Activated naive CD4-positive, alpha-beta T cell treated with Interleukin-2 at 50 U/mL for 16 hours (primary cell): ENCODE measurements around the gene RUVBL1.
A peak's percentile ranks its signal among the peaks of the same experiment; 100 is the strongest.

ENCODE experiments used
- DNase-seq: peaks from one replicate; pipeline ENCODE4 v3.0.0-alpha.2; 2020

RUVBL1 gene

DNA sequence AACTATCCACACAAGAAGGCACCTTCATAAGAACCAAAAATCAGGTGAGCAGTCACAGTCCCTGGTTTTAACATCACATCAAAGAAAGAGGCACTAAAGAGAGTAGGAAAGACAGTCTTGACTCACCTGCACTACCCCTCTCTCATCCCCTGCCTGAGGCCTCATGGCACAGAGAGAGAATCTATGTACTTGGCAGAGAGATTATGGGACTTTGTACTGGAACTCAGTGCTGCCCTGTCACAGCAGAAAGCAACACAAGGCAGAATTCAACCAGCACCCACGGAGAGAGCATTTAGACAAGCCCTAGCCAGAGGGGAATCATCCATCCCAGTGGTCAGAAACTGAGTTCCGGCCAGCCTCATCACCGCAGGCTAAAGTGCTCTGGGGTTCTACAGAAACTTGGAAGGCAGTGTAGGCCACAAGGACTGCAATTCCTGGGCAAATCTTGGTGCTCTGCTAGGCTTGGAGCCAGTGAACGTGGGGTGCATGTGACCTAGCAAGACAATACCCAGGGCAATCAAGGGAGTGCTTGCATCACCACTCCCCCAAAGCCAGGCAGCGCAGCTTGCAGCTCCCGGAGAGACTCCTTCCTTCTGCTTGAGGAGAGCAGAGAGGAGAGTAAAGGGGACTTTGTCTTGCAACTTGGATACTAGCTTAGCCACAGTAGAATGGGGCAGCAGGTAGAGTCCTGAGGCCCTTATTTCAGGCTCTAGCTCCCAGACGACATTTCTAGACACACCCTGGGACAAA is 8.5 kb upstream of the RUVBL1 start:
- no peak for DNase-seq

GRCh38 chr3:128128251-128128650 is 4.6 kb upstream of the RUVBL1 start:
- no peak for DNase-seq

GRCh38 chr3:128127236-128127635 is 3.6 kb upstream of the RUVBL1 start:
- no peak for DNase-seq

- DNase-seq, result no peak
These were observed 465 bp downstream of the RUVBL1 start for GRCh38 chr3:128123156-128123537.

DNA sequence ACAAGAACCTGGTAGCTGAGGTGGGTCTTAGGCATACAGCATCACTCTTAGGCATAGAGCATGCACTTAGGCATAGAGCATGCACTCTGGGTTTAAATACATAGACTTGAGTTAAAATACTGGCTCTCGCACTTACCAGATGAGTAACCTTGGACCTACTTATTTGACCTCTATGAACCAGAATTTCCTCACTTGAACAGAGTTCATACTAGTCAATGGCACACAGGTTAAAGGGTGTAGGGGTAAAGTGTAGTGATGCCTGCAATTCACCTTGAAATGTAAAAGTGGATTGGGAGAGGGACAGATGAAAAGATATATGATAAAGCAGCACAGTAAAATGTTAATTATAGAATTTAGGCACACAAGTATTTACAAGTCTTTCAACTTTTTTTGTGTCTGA is 1.6 kb downstream of the RUVBL1 start:
- DNase-seq, result no peak

DNA sequence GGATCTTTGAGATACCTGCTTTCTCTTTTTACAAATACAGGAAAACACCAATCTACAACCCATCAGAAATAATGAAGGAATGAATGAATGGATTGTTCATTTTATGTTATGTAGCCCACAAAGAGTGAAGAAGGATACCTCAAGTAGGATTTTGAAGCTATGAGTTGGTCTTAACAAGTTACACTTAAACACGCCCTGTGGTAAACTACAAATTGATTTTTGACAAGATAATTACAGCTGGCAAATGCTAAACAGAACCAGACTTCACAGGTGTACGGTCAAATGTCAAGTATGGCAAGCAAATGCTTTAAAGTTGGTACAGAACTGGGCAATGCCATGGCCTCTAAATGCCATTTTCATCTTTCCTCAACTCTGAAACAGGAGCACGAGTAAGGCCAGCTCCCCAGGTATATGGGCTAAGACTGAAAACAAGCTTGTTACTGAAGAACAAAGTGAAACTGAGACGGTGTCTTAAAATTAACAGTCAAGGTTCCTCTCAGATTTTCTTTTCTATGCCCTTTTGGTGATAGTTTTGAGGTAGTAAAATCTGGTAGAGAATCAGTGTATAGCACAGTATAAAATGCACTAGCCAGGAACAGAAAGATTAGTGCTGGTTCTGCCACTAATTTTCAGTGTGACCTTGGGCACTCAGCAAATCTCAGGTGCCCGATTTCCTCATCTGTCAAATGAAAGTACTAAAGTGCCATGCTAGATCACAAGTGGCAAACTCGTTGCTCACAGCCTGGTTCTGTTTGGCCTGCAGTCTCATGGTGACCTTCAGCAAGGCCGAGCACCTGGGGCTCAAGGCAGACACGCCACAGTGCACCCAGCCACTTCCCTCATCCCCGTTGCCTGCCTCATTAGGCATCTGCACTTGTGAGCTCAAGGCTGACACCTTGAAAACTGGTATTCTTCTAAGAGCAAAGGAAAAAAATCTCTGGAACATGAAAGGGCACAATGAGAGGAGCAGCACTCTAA is 9.5 kb downstream of the RUVBL1 start:
- no peak for DNase-seq

- peak; percentile 53 for DNase-seq
These were observed 11.1 kb downstream of the RUVBL1 start for GRCh38 chr3:128112357-128112968.

DNA sequence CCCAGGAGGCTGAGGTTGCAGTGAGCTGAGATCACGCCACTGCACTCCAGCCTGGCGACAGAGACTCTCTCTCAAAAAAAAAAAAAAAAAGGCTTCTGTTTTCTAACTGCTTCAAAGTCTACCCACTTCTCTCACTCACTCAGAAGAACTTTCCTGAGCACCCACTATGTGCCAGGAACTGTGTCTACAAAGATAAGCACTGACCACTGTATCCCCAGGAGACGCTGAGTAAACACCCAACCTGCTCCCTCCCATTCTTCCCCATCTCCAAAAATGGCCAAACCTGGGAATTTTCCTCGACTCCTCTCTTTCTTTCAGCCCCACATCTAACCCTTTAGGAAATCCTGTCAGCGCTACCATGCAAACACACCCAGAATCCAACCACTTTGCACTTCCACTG is 12.5 kb downstream of the RUVBL1 start:
- no peak for DNase-seq

DNA sequence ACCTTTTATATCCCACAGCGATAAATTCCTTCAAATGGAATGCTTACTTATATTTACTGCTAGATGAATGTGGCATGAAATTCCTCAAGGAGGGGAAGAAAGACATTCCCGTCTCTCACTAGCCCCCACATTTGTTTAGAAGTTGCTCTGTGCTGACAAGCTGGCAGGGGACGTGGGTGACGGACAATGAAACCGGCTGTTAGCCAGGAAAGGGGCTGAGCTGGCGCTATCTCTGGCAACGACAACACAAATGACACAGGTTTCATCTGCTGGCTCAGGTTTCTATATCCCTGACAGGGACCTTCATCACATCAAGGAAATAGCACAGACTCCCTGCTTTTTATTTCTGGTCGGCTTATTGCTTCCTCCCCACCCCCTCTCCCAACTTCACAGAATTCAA is 15.8 kb downstream of the RUVBL1 start:
- no peak for DNase-seq

- DNase-seq, result no peak
These were observed 20.4 kb downstream of the RUVBL1 start for GRCh38 chr3:128103136-128103676.

DNA sequence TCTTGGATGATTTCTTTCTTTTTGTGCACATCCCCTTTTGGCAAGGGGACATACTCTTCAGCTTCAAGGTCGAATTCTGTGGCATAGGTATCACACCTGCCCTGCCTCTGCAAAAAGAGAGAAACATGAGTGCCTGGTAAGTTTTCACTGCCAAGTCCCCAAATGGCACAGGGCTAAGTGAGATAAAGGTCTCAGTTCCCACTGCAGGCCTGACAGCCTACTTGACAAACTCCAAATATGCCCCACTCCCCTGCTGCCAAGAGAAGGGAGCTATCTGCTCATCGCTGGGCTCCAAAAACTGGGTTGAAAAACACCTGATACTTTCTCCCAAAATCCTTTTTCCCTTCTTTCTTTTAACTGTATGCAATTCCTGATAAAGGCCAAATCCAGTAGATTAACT is 23.0 kb downstream of the RUVBL1 start:
- DNase-seq, result no peak

DNA sequence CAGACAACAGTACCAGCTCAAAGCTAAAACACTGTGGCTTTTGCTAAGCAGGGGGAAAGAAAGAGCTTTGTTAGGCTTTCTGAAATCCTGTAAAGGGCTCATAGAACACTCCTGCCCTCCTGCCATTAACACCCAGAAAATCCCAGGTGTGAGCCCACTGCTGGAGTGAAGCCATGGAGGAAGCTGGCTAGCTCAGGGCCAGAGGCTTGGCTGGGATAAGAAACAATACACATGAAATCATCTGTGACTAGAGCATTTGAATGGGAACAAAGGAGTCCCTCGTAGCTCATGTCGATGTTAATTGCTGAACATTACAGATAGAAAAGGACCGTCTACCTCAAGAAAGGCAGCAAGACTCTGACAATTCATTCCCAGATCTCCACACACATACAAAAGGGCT is 23.5 kb downstream of the RUVBL1 start:
- no peak for DNase-seq

- DNase-seq, result no peak
These were observed 25.4 kb downstream of the RUVBL1 start for GRCh38 chr3:128098234-128098633.

GRCh38 chr3:128095222-128095703 is 28.3 kb downstream of the RUVBL1 start:
- DNase-seq, result peak; percentile 77

DNA sequence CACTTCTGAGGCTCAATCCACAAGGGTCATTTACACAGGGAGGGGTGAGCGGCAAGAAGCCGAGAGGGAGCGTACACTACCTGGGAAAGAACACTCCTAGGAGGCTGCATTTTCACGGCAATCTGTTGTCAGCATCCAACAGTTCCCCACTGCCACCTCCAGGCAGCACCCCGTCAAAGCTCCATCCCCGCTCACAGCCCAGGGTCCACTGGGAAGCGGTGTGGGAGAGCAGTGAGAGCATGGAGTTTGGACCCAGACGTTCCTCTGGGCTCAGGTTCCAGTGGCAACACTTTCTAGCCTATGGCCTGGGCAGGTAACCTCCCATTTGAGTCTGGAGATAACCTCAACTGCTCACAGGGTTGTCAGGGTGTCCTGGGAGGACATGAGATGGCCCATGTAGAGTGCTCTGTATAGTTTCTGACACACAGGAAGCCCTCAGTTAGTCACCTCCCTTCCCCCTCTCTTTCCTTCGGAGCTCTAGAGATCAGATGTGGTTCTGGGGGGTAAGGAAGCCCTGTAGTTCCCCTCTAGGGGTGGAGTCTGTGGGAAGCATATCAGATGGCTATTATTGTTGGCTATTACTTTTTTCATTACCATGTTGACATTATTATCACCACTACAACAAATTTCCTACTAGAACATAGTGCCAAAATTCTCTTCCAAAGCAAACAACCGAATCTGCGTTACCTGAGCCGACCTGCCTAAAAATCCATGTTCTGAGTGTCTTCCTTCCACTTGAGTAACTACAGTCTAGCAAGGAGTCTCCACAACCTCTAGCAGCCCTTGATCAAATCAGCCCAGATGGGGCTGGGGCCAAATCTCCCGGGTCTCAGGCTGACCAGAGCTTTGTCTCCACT is 29.1 kb downstream of the RUVBL1 start:
- DNase-seq, result no peak

GRCh38 chr3:128091586-128091985 is 32.0 kb downstream of the RUVBL1 start:
- DNase-seq, result no peak

GRCh38 chr3:128089135-128089534 is 34.5 kb downstream of the RUVBL1 start:
- DNase-seq, result no peak

GRCh38 chr3:128084675-128085021 is 39.0 kb downstream of the RUVBL1 start:
- DNase-seq, result no peak

GRCh38 chr3:128083980-128084674 is 39.5 kb downstream of the RUVBL1 start:
- DNase-seq, result no peak

GRCh38 chr3:128083396-128083795 is 40.2 kb downstream of the RUVBL1 start:
- no peak for DNase-seq

GRCh38 chr3:128082546-128082945 is 41.1 kb downstream of the RUVBL1 start:
- DNase-seq, result no peak

DNA sequence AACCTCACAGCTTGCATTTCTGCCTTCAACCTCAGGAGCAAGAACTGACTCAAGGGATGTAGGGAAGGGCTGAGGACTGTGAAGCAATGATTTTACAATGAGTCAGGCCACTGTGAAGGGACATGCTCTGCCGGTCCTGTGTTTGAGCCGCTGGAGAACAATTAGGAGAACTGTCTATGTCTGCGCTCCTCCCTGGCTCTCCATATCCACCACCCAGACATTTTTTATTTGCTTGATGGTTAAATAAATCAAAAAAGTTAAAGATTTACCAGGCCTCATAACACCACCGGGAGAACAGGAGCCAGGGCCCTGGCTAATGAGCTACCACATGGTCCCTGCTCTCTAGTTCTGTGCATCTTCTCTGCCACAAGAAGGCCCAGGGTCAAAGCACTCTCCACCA is 41.8 kb downstream of the RUVBL1 start:
- no peak for DNase-seq
